NAMALWA (cell line): ENCODE measurements around the gene DLX5.

Source experiments
- DNase-seq: peaks from one replicate; pipeline ENCODE4 v3.0.0-alpha.2; 2015; ENCODE audit warnings: low spot score

DLX5 gene

GRCh38 chr7:97005183-97006054 lies 19.2 kb downstream of the DLX5 start, which contains the start of gene DLX6:
DLX6 (plus strand) TSS chr7:97005553; CDS start chr7:97005978, 425 bp downstream.
- no peak for DNase-seq

GRCh38 chr7:97004247-97005182 lies 20.1 kb downstream of the DLX5 start:
- DNase-seq = no peak

GRCh38 chr7:97003262-97004246 lies 21.1 kb downstream of the DLX5 start:
- DNase-seq = no peak

- DNase-seq = no peak
Observed at GRCh38 chr7:97002555-97003261, 21.9 kb downstream of the DLX5 start.

- no peak for DNase-seq
Observed at GRCh38 chr7:97001656-97002554, 22.7 kb downstream of the DLX5 start.

GRCh38 chr7:97001221-97001620 lies 23.4 kb downstream of the DLX5 start:
- DNase-seq = no peak

- no peak for DNase-seq
Observed at GRCh38 chr7:96998744-96999143, 25.9 kb downstream of the DLX5 start.

- DNase-seq = no peak
Observed at GRCh38 chr7:96998333-96998732, 26.3 kb downstream of the DLX5 start.

GRCh38 chr7:96997512-96998032 lies 27.1 kb downstream of the DLX5 start:
- DNase-seq = no peak

GRCh38 chr7:96996958-96997511 lies 27.6 kb downstream of the DLX5 start:
- no peak for DNase-seq

- no peak for DNase-seq
Observed at GRCh38 chr7:96996111-96996957, 28.3 kb downstream of the DLX5 start.

GRCh38 chr7:96995406-96996110 lies 29.1 kb downstream of the DLX5 start:
- DNase-seq = no peak

GRCh38 chr7:96993980-96994379 lies 30.7 kb downstream of the DLX5 start:
- DNase-seq = no peak

GRCh38 chr7:96993094-96993865 lies 31.4 kb downstream of the DLX5 start:
- DNase-seq = no peak

GRCh38 chr7:96992192-96993005 lies 32.2 kb downstream of the DLX5 start:
- DNase-seq = no peak
